ENCODE results near the gene NDUFB2.

- TF ChIP-seq CTCF (IDR thresholded peaks at IDR 0.05) (no peak), POLR2A (IDR thresholded peaks at IDR 0.05) (no peak)
Observed at GRCh38 chr7:140745266-140746058, 49.0 kb downstream of the NDUFB2 start.
